Measurements from ENCODE around the gene MXRA5.
"Not testable (repeated sequence)": the region's sequence is repeated elsewhere in the genome, so short reads cannot be mapped to it uniquely, and the experiment has no call there.

The MXRA5 gene, protein sequence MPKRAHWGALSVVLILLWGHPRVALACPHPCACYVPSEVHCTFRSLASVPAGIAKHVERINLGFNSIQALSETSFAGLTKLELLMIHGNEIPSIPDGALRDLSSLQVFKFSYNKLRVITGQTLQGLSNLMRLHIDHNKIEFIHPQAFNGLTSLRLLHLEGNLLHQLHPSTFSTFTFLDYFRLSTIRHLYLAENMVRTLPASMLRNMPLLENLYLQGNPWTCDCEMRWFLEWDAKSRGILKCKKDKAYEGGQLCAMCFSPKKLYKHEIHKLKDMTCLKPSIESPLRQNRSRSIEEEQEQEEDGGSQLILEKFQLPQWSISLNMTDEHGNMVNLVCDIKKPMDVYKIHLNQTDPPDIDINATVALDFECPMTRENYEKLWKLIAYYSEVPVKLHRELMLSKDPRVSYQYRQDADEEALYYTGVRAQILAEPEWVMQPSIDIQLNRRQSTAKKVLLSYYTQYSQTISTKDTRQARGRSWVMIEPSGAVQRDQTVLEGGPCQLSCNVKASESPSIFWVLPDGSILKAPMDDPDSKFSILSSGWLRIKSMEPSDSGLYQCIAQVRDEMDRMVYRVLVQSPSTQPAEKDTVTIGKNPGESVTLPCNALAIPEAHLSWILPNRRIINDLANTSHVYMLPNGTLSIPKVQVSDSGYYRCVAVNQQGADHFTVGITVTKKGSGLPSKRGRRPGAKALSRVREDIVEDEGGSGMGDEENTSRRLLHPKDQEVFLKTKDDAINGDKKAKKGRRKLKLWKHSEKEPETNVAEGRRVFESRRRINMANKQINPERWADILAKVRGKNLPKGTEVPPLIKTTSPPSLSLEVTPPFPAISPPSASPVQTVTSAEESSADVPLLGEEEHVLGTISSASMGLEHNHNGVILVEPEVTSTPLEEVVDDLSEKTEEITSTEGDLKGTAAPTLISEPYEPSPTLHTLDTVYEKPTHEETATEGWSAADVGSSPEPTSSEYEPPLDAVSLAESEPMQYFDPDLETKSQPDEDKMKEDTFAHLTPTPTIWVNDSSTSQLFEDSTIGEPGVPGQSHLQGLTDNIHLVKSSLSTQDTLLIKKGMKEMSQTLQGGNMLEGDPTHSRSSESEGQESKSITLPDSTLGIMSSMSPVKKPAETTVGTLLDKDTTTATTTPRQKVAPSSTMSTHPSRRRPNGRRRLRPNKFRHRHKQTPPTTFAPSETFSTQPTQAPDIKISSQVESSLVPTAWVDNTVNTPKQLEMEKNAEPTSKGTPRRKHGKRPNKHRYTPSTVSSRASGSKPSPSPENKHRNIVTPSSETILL (N-terminal part only)

DNA sequence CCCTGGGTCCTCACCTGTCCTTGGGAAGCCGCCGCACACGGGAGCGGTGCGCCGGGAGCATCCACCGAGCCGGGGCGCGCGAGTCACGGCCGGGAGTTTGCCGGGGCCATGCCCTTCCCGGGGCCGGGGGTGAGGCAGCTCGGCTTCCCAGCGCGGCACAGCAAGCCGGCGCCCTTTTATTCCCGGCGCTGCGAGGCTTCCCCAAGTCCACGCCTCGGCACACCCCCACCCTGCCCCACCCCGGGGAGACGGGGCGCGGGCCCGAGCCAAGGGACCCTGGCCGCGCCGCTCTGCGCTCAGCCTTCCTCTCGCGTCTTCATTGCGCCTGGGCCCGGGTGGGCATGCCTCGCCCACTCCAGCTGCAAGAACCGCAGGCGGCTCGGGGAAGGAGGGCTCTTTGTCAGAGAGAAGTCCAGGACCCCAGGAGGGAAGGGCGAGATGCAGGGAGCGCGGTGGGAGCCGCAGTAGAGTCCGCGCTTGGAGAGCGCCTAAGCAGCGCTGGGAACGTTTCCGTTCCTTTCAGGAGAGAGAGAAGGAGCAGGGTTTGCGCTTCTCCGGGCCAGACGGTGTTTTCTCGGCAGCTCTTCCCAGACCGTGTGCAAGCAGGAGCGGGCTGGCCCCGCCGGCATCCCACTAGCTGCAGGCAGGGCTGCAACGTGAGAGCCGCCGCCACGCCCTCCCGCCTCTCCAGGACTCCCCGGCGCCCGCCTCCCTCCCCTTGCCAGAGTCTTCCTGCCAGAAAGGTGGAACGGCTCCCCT is at the start of gene MXRA5:
MXRA5 (minus strand) TSS at position 152 of the 759 bp plus-strand sequence. CDS start 2,819 bp downstream, outside the sequence.
- peak; percentile 15 for DNase-seq (ENCODE audit: low read depth)

DNA sequence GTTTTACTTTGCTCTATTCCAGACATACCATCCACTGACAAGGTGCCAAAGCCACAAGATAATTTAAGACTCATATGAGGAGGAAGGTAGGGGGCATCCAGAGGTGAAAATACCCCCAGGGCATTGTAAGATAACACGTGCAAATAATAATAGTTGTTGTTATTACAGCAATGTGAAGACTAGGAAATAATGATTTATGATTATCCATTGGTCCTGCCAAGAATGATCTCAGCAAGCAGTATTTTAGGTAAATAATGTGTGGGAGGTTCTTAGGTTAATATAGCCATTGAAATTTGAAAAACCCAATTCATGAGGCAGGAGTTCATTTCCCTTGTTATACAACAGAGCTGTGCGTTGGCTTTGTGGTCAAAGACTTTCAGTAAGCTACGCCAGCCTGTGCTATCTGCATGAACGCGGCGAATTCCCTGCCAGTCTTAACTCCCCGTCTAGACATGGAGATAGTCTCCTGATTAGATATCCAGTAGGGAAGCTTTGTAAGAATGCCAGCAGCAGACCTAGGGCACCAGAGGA is 47.2 kb upstream of the MXRA5 start:
- DNase-seq (ENCODE audit: low read depth) = no peak

DNA sequence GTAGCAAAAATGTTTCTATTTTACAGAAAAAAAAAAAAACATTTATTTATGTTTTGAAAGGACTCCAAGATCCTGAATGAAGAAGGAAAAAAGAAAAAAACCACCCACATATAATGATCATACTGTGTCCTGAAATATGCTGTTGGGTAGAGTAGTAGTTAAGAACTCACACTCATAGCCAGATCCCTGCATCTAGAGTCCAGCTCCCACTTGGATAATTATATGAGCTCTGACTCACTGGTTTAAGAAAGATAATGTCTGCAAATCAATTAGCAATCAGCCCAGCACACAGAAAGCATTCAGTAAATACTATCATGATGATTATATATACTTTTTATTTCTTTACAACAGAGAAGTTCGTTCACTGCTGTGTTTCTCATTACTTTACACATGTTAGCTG is 46.7 kb upstream of the MXRA5 start:
- DNase-seq (ENCODE audit: low read depth) = no peak

DNA sequence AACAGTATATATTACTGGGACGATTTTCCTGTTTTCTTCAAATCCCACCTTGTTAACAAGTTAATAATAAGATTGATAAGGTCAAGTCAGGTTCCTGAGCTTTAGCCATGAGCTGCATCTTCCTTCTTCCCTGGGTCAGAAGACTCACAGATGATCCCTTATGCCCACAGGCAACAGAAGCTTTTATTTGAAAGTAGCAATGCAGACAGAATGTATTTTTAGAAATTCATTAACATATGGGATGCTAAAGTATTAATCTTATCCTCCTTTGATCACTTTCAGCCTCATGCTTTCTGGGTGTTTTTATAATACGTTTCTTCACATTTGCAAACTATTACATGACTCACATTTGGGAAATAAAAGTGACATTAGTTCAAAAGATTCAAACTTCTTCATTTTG is 42.0 kb upstream of the MXRA5 start:
- DNase-seq (ENCODE audit: low read depth) = no peak

DNA sequence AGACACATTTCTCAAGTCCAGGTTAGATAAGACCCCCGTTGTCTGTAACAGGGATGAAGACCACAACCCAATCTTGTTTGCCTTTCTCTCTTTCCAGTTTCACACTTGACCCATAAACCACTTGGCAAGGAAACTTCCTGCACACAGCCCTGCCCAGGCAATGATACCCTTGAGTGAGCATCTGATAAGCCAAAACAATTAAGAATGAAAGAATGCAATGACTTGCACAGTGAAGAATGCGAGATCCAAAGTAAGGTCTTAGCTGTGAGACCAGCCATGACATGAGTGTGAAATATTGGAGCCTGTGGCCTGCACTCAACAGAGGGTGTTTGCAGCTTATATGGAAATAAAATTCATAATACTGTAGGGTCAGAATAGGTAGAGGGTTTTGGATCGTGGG is 37.9 kb upstream of the MXRA5 start:
- DNase-seq (ENCODE audit: low read depth) = no peak

DNA sequence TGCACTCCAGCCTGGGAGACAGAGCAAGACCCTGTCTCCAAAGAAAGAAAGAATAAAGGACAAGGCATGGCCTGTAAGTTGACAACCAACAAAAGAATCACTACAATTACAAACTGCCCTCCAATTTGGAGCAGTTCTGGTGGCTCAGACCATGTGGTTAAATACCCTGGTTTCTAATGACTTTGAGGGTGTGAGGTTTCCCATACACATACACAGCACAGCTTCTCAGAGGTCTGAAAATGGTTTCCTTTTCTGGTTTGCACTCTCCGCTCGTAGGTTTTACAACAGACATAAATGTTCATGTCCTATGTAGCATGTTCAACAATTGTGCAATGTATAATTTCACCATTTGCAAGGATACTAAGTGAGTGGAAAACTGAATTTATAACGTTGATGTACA is 34.2 kb upstream of the MXRA5 start:
- DNase-seq (ENCODE audit: low read depth) = no peak

DNA sequence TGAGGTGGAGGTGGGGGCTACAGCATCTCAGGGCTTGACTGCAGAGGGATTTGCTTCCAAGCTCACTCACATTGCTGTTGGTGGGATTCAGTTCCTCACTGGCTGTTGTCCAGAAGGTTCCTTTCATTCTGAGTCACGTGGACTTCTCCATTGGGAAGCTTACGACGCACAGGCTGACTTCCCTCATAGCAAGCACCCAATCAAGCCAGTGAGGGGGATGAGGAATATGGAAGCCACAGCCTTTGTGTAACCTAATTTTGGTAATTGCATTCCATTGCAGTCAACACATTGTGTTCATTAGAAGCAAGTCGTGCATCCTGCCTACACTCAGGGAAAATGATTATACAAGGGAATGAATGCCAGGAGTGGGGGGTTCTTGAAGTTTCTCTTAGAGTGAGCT is 32.7 kb upstream of the MXRA5 start:
- DNase-seq (ENCODE audit: low read depth) = no peak

DNA sequence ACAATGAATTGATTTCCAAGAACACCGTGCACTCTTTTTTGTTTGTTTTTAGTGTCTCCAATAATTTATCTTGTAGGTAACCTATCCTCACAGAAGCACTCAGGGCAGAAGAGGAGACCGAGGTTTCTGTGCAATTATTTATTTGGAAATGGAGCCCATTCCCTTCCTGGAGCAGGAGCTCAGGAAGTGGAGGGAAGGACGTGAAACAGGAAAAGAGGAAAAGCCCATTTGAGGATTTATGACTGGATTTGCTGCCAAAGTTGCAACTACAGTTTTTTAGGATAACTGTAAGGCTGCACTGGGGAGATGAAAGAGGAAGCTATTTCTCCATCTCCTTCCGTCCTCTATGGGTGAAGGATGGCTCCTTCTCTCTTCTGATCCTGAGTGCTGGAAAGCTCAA is 31.7 kb upstream of the MXRA5 start:
- DNase-seq (ENCODE audit: low read depth) = no peak

DNA sequence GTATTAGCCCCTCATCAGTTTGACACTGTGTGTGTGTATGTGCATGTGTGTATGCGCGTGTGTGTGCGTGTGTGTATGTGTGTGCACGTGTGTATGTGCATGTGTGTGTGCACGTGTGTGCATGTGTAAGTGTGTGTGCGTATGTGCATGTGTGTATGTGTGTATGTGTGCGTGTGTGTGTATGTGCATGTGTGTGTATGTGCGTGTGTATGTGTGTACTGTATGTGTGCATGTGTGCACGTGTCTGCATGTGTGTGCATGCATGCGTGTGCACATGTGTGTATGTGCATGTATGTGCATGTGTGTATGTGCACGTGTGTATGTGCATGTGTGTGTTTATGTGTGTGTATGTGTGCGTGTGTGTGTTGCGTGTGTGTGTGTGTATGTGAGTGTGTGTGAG is 31.1 kb upstream of the MXRA5 start:
- no peak for DNase-seq (ENCODE audit: low read depth)

DNA sequence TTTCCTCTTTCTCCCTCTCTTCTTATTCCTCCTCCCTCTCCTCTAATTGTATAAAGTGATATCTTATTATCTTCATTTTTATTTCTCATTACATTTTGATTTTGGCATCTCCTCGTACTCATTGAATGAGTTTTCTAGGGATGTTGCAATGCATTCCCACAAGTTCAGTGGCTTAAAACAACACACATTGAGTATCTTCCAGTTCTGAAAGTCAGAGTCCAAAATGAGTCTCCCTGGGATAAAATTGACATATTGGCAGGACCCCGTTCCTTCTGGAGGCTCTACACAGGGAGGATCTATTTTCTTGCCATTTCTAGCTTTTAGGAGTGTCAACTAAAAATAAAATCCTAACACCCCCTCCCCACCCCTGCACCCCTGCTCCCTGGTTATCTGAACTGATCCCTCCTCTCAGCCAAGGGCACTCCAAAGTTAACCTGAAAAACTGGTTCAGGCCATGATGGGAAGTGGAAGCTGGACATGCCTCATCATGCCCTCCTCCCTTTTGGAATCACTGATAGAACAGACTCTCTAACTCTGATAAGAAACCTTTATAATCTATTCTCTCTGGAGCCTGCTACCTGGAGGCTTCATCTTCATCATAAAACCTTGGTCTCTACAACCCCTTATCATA is 29.5 kb upstream of the MXRA5 start:
- DNase-seq (ENCODE audit: low read depth) = not testable (repeated sequence)

DNA sequence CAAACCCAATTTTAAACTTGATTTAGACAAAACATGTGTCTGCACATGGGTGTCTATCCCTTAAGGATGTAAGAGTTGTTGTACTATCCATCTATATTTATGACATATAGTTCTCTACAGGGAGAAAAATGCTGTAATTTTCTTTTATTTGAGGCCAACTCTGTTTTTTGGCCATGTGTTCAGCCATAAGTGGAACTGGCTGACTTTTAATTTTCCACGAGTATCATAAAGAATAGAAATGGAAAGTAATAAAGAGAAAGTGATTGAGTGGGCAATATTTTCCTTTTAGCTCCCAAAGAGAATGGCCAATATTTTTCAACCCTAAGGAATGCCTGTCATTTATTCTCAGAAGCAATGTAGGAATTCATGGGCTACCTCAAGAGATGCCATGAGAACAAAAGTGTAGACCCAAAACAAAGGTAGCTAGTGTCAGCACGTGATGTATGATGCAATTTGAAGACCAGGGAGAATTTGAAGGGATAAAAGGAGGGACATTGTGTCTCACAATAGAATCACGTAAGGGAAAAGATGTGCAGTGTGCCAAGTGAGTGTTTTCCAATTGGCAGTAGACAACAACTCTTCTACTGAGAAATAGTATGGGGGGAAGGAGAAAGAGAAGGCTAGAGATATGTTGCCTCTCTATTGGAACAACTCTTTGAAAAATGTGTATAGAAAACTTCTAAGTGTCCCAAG is 27.8 kb upstream of the MXRA5 start:
- DNase-seq (ENCODE audit: low read depth) = no peak

DNA sequence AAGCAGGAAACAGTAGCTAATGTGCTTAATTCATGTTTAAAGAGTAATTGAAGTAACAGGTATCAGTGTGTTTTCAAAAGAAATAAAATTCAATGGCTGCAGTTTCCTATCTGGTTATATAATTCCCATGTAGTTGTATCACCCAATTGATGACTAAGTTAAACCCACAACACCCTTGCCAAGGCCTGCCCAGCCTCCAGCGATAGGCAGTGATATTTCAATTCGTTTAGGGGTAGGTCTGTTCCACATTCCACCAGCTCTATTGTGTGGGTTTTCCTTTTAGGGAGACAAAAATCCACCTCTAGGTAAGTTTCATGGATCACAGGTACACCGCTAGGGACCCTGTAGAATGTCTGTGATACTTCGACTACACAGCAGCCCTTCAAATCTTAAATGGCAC is 24.7 kb upstream of the MXRA5 start:
- DNase-seq (ENCODE audit: low read depth) = no peak

DNA sequence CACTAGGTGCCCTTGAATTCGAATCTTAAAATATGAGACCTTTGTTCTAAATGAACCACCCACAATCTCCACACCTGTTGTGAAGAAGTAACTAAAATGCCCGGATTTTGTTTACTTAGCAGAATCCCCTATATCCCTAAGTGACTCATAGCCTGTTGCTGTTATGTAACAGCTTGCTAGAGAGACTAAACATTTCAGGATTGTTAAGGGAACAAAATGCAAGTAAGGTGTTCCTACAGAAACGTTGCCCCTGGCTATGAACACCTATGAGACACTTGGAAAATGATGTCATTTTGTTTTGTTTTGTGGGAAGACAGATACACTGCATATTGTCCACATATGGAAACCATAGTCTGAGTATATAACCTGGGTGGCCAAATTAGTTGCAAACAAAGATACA is 24.2 kb upstream of the MXRA5 start:
- DNase-seq (ENCODE audit: low read depth) = no peak

DNA sequence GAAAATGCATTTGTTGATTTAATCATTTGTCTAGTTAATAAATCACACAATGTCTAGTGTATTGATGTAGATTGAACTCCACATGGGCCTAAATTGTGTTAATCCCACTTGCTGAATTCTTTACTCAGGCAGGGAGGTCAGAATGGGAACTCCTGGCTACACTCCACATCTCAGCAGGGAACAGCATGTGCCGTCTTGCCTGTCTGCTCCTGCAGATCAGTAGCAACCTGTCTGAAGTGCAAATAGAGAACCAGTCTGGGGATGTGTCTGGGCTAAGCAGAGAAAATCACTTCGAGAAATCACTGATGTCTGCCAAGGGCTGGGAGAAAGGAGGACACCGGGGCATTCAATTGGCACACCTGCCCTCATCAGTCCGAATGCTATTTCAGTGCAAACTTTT is 16.5 kb upstream of the MXRA5 start:
- no peak for DNase-seq (ENCODE audit: low read depth)

DNA sequence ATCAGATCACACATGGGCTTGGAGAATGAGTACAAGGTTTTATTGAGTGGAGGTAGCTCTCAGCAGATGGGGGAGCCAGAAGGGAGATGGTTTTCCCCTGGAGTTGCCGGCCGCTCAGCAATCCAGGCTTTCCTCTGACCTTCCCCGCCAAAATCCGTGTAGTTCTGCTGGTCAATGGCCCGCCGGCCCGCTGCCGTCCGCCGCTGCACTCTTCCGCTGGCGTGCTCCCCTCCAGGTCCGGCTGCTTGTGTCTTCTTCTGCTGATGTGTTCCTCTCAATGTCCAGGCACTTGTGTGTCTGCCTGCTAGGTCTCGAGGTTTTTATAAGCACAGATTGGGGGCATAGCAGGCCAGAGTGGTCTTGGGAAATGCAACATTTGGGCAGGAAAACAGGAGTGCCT is 14.4 kb upstream of the MXRA5 start:
- no peak for DNase-seq (ENCODE audit: low read depth)

DNA sequence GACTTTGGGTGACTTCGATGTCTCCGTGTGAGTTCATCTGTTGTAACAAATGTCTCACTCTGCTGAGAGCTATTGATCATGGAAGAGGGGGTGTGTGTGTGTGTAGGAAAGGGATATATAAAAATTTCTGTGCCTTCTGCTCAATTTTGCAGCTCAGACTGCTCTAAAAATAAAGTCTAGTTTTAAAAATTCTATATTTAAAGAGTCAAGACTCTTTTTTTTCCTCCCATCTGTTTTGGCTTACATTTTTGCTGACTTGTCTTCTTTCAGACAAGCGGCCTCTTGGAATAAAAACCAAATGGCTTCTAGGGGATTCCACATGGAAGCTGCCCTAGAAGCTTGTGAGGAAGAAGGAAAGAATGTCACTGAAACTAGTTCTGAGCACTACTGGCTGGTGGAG is 6.3 kb upstream of the MXRA5 start:
- not testable (repeated sequence) for DNase-seq (ENCODE audit: low read depth)

DNA sequence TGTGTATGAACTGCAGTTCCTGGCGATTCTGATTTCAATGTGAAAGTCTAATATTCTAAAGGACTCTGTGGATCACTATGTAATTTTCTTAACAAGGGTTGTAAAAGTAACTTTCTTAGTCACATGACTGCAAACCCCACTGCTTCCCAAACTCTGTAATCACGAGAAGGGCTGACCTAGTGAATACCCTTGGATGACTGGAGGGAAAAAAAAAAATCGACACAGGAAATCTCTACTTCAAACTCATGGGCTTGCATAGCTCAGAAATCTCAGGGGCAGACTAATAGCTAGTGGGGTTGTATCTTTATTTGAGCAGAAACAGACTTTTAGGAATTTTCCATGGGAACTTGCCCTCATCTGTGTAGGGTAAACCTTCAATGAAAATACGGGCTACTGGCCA is 4.8 kb upstream of the MXRA5 start:
- DNase-seq (ENCODE audit: low read depth) = no peak

DNA sequence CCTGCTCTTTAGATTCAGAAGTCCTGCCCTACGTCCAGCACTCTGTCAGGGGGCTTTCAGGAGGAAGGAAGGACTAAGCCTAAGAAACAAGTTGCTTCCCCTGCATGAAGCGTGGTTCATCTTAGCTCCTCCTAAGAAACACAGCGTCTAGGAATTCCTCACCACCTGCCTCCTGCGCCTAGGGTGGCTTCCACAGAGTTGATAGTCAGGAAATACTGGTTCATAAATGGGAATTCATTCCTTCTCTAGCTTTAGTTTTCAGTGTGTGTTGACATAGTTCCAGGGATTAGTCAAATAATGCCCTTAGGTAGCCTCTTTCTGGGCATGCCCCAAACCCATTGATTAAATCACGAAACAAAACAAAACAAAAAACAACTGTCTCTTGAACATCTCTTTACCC is 1.7 kb upstream of the MXRA5 start:
- no peak for DNase-seq (ENCODE audit: low read depth)

DNA sequence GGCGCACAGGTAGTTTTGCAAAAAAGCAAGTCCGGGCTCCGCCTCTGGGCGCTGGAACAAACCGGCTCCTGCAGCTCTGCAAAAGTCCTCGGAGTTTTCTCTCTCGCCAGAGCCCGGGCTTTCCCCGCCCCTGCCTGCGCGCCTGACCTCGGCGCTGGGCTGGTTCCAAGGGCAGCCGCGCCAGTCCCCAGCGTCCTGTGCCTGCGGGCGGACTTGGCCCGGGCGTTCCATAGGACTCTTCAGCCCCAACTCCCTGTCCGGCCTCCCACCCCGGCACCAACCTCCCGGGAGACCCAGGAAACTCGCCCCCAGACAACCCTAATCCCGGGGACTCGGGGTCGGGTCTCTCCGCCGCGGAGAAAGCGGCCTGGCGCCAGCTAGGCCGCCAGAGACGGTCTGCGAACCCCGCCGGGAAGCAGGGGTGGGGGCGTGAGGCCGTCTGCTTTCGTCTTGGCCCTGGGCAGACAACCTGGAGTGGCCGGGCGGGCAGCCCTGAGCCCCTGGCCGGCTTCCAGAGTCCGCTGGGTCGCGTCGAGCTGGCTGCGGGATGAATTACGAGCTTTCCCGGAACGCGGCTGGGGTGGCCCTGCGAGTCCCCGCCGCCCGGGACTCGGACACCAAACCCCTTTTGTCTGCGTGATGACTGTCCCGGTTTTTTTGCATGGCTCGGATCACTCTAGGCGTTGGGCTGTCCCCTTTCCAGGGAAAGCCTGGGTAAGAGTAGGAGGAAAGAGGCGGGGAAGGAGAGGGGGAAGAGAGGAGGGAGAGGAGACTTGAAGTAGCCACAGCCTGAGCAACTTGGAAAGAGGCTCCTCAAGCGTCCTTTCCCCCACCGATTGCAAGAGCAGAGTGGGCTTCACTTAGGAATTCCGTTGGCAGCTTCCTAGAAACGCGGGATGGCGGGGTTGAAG is 916 bp downstream of the MXRA5 start:
- peak; percentile 52 for DNase-seq (ENCODE audit: low read depth)
